Lung (tissue), 12 donors: ENCODE results near the gene CTNNBIP1. TPM values are rescaled to one million over a fixed set of nuclear protein-coding genes. Genes with fewer than 3 reads are reported as not detected.

ENCODE experiments used
- ATAC-seq: fragments of 200-7000 bp; cut with Tn5 transposase; one replicate; pipeline ENCODE4 v1.9.1; 2020; ENCODE audit warnings: moderate number of reproducible peaks; ENCODE audit not compliant: insufficient read depth, low FRiP score
- DNase-seq, 3 donors: peaks; one replicate each; pipeline ENCODE4 v3.0.0-alpha.2; 2013 to 2017
- H3K27ac ChIP-seq, 2 donors: one replicate each; pipeline ENCODE4 v1.5.1; 2013; ENCODE audit warnings: mild to moderate bottlenecking in 2 of 2, moderate library complexity in 2 of 2, control low read depth in 1 of 2, inconsistent platforms in 1 of 2, low read depth in 1 of 2, low read length in 1 of 2
- H3K27me3 ChIP-seq, 3 donors: one replicate each; pipeline ENCODE4 v1.5.1; 2013; ENCODE audit warnings: low read length in 2 of 3; ENCODE audit not compliant: control insufficient read depth in 3 of 3, insufficient read depth in 3 of 3
- H3K36me3 ChIP-seq, 4 donors: one replicate each; pipeline ENCODE4 v1.5.1; 2013; ENCODE audit warnings: low read length in 4 of 4, mild to moderate bottlenecking in 1 of 4, moderate library complexity in 1 of 4; ENCODE audit not compliant: control insufficient read depth in 4 of 4, insufficient read depth in 4 of 4
- H3K4me1 ChIP-seq, 5 donors: one replicate each; pipeline ENCODE4 v1.5.1; 2013; ENCODE audit warnings: low read length in 5 of 5, mild to moderate bottlenecking in 2 of 5, moderate library complexity in 1 of 5; ENCODE audit not compliant: control insufficient read depth in 5 of 5, insufficient read depth in 5 of 5
- H3K4me3 ChIP-seq: one replicate; pipeline ENCODE4 v1.5.1; 2013; ENCODE audit warnings: mild to moderate bottlenecking, control low read depth, moderate library complexity
- H3K9ac ChIP-seq, 2 donors: one replicate each; pipeline ENCODE4 v1.5.1; 2013; ENCODE audit warnings: low read length in 2 of 2, control low read depth in 1 of 2; ENCODE audit not compliant: insufficient read depth in 1 of 2
- H3K9me3 ChIP-seq, 4 donors: one replicate each; pipeline ENCODE4 v1.5.1; 2013; ENCODE audit warnings: low read length in 3 of 4, mild to moderate bottlenecking in 1 of 4, moderate library complexity in 1 of 4; ENCODE audit not compliant: control insufficient read depth in 4 of 4, insufficient read depth in 3 of 4
- WGBS, 2 donors: extraction: QIAGEN DNeasy Blood & Tissue Kit; methylation state at CpG; one replicate each; pipeline ENCODE4 v1.1.7; 2013; 5-methylcytosine and 5-hydroxymethylcytosine counted together
- polyA plus RNA-seq, 2 donors: library from polyadenylated mRNA; stranded (reverse); fragments of 200-250 nt; gene quantifications; one replicate each; pipeline ENCODE4 v1.2.1, GENCODE V29; 2013
- total RNA-seq, 2 donors: library from RNA; depleted of rRNA in 1 of 2; stranded (reverse); fragments of >200 nt in 1 of 2; gene quantifications; one replicate each; pipeline ENCODE4 v1.2.1, GENCODE V29; 2014 to 2021
- TF ChIP-seq, protein P1 (sequence below): IDR thresholded peaks from 2 replicates; pipeline ENCODE4 v1.5.1; 2012; ENCODE audit warnings: mild to moderate bottlenecking; ENCODE audit errors: control extremely low read depth, extremely low read depth
- donor health status: control.
- donor health status: control.
- donor health status: Bipolar disorder and iron deficiency.
- donor health status: healthy.
- donor health status: DM: yes; HTN: yes; CAD: no.

CTNNBIP1 gene
- total and polyA plus RNA-seq, 4 donors = 31.2 to 57.1 (median 32.2) TPM

DNA sequence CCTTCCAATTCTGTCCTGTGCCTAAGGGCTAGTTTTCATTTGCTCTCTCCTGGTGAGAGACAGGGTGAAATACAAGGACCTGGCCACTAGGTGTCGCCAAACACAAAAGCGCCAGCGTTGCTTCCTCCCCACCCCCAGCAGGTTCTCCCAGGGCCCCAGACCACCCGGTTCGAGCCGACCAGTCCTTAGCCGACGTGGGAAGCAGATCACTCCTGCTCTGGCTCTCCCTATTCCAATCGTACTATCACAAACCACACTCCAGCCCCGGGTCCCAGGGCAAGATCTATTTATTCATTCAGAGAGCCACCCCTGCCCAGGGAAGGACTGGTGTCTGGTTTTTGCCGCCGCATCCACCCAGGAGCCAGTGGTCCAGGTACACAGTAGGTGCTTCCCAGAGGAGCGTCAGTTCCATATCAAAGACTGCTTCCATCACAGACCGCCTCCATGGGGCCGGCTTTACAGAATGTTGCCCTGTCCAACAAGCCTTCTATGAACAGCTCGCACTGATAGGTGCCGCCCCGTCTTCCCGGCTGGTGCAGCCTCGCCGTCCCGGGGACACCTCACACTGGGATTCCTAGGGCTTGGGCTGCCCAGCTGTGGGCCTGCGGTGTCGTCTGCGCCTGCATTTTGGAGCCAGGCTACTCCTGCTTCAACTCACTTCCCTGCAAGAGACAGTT is 35.0 kb downstream of the CTNNBIP1 start:
- peak; percentile 83 to 85 (median 84) for DNase-seq
- Histone ChIP-seq H3K9ac (no peak overlapping the region), H3K4me1 (peaks cover 0 to 5% (median 0%) of the 10 kb centered on the region in 5 donors), H3K9me3 (no peaks in the 10 kb centered on the region), H3K36me3 (peaks cover 0 to 16% (median 6%) of the 10 kb centered on the region in 4 donors), H3K27me3 (no peaks in the 10 kb centered on the region), H3K27ac (no peak overlapping the region), H3K4me3 (no peak overlapping the region)
- WGBS, 2 donors = 41 to 45% methylated on average over 25 of the region's 25 CpGs
- TF ChIP-seq, protein P1, sequence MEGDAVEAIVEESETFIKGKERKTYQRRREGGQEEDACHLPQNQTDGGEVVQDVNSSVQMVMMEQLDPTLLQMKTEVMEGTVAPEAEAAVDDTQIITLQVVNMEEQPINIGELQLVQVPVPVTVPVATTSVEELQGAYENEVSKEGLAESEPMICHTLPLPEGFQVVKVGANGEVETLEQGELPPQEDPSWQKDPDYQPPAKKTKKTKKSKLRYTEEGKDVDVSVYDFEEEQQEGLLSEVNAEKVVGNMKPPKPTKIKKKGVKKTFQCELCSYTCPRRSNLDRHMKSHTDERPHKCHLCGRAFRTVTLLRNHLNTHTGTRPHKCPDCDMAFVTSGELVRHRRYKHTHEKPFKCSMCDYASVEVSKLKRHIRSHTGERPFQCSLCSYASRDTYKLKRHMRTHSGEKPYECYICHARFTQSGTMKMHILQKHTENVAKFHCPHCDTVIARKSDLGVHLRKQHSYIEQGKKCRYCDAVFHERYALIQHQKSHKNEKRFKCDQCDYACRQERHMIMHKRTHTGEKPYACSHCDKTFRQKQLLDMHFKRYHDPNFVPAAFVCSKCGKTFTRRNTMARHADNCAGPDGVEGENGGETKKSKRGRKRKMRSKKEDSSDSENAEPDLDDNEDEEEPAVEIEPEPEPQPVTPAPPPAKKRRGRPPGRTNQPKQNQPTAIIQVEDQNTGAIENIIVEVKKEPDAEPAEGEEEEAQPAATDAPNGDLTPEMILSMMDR = peak; percentile 92
- ATAC-seq = peak; percentile 70

DNA sequence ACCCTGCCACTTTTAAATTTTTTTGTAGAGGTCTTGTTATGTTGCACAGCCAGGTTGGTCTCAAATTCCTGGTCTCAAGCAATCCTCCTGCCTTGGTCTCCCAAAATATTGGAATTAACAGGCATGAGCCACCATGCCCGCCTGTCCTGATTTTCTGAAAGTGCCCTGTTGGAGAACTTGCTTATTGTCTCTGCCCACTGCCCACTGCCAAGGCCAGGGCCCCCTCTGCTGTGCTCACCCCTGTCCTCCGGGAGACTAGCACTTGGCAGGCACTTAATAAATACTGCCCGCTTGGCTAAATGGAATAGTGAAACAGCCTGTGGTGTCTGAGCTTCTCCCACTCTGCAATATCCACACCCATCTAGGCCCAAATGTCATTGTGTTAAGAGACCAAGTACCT is 35.7 kb downstream of the CTNNBIP1 start:
- H3K4me1 ChIP-seq = peaks cover 0 to 5% (median 0%) of the 10 kb centered on the region in 5 donors
- H3K9me3 ChIP-seq = no peaks in the 10 kb centered on the region
- H3K27ac ChIP-seq = no peak overlapping the region
- no peak overlapping the region for H3K9ac ChIP-seq
- no peaks in the 10 kb centered on the region for H3K27me3 ChIP-seq
- peaks cover 0 to 20% (median 9%) of the 10 kb centered on the region in 4 donors for H3K36me3 ChIP-seq
- TF ChIP-seq, protein P1 = no peak
- no peak for ATAC-seq
- no peak overlapping the region for H3K4me3 ChIP-seq
- 76 to 90% methylated on average over 3 of the region's 3 CpGs for WGBS, 2 donors
- DNase-seq = no peak

DNA sequence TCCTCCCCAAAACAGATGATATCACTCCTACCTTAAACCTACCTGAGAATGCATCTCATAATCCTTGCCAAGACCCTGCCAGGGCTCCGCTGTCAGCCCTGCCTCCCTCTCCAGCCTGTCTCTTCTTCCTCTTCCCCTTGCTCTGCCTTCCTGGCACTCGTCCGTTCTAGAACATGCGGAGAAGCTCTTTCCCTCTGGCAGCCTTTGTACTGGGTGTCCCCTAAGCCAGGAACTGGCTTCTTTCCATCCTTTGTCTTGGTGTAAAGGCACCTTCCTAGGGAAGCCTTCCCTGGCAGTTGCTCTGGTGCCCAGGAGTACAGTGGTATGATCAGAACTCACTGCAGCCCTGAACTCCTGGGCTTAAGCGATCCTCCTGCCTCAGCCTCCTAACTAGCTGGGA is 36.1 kb downstream of the CTNNBIP1 start:
- Histone ChIP-seq H3K4me3 (no peak overlapping the region), H3K4me1 (peaks cover 0 to 5% (median 0%) of the 10 kb centered on the region in 5 donors), H3K9ac (no peak overlapping the region), H3K9me3 (no peaks in the 10 kb centered on the region), H3K27ac (no peak overlapping the region), H3K27me3 (no peaks in the 10 kb centered on the region), H3K36me3 (peaks cover 0 to 23% (median 9%) of the 10 kb centered on the region in 4 donors)
- TF ChIP-seq, protein P1 = no peak
- DNase-seq = no peak
- WGBS, 2 donors = 89 to 94% methylated on average over 5 of the region's 5 CpGs
- ATAC-seq = no peak

DNA sequence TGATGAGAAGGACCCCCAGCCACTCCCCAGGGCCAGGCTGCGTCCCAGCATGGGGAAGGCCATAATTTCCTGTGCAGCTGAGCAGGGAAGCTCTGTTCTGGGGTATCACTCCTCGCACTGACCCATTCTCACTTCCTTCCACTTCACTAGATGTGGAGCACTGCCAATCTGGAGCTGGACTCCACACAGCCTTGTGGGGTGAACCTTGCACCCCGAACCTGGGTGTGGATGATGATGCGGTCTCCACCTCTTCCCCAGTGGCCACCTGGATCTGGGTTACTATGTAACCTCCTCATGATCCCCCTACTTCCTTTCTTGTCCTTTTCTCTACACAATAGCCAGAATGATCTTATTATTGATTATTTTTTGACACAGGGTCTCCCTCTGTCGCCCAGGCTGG is 36.7 kb downstream of the CTNNBIP1 start:
- no peak overlapping the region for H3K27ac ChIP-seq
- TF ChIP-seq, protein P1 = no peak

More for the DNA sequence above, 36.7 kb downstream of the CTNNBIP1 start:
- peaks cover 0 to 5% (median 0%) of the 10 kb centered on the region in 5 donors for H3K4me1 ChIP-seq
- 91 to 96% methylated on average over 5 of the region's 5 CpGs for WGBS, 2 donors
- DNase-seq (no peak), ATAC-seq (no peak)
- peaks cover 0 to 24% (median 9%) of the 10 kb centered on the region in 4 donors for H3K36me3 ChIP-seq
- no peaks in the 10 kb centered on the region for H3K9me3 ChIP-seq
- H3K9ac ChIP-seq = no peak overlapping the region
- H3K4me3 ChIP-seq = no peak overlapping the region
- no peaks in the 10 kb centered on the region for H3K27me3 ChIP-seq
